Rectal smooth muscle tissue (tissue), 1 donor: Measurements from ENCODE around the gene CADPS.

Experiments
- H3K27ac ChIP-seq: one replicate; pipeline ENCODE4 v1.7.0; 2013; ENCODE audit warnings: low read depth, low read length, inconsistent platforms
- H3K27me3 ChIP-seq: one replicate; pipeline ENCODE4 v1.7.0; 2013; ENCODE audit warnings: low read length; ENCODE audit not compliant: control insufficient read depth, insufficient read depth
- H3K36me3 ChIP-seq: one replicate; pipeline ENCODE4 v1.7.0; 2013; ENCODE audit warnings: low read length; ENCODE audit not compliant: control insufficient read depth, insufficient read depth
- H3K4me1 ChIP-seq: one replicate; pipeline ENCODE4 v1.7.0; 2013; ENCODE audit warnings: low read length; ENCODE audit not compliant: control insufficient read depth, insufficient read depth
- H3K4me3 ChIP-seq: one replicate; pipeline ENCODE4 v1.7.0; 2013; ENCODE audit warnings: low read length
- H3K9ac ChIP-seq: one replicate; pipeline ENCODE4 v1.7.0; 2013; ENCODE audit warnings: low read length

The CADPS gene

GRCh38 chr3:62863648-62864047, 11.6 kb downstream of the CADPS start:
- H3K27me3 ChIP-seq = no peaks in the 10 kb centered on the region
- H3K36me3 ChIP-seq = no peaks in the 10 kb centered on the region

DNA sequence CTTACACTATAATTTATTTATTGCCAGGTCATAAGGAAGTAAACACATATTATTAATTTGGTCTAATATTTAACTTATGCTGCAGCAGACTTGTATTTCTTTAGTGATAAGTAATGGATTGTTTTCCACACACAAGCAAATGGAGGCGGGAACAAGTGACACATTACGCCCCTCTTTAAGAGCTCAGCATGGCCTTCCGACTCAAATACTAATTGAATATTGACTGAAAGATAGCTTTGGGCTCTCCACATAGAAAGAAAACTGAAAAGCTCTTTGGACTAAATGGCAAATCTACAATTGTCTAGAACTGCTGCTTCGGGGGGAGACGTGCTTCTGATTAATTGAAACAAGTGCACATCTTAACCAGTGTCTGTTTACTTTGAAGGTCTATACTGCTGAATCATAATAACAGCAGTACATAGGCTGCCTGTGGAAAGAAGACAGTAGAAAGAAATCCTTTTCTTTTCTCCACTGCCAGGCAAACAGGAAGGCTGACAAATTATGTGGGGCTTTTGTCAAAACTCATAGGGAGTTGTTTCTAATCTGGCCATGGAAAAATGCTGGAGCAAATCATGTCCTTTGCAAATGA, 15.9 kb downstream of the CADPS start:
- Histone ChIP-seq H3K4me3 (no peak overlapping the region), H3K27ac (no peak overlapping the region), H3K27me3 (no peaks in the 10 kb centered on the region), H3K36me3 (no peaks in the 10 kb centered on the region), H3K9ac (no peak overlapping the region), H3K4me1 (no peaks in the 10 kb centered on the region)

More at GRCh38 chr3:62863648-62864047, 11.6 kb downstream of the CADPS start:
- H3K4me3 ChIP-seq = no peak overlapping the region
- no peak overlapping the region for H3K27ac ChIP-seq
- no peak overlapping the region for H3K9ac ChIP-seq
- H3K4me1 ChIP-seq = no peaks in the 10 kb centered on the region

DNA sequence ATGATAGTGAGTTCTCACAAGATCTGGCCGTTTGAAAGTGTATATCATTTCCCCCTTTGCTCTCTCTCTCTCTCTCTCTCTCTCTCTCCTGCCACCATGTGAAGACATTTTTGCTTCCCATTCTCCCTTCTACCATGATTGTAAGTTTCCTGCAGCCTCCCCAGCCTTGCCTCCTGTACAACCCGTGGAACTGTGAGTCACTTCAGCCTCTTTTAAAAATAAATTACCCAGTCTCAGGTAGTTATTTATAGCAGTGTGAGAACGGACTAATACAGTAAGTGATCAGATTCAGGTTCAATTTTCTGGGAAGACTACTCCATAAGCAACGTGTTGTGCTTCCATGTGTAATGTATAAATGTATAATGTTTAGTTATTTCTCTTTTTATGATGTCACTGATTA, 29.2 kb downstream of the CADPS start:
- no peaks in the 10 kb centered on the region for H3K27me3 ChIP-seq
- no peaks in the 10 kb centered on the region for H3K36me3 ChIP-seq
- no peaks in the 10 kb centered on the region for H3K4me1 ChIP-seq
- H3K4me3 ChIP-seq = no peak overlapping the region
- no peak overlapping the region for H3K9ac ChIP-seq
- H3K27ac ChIP-seq = no peak overlapping the region

DNA sequence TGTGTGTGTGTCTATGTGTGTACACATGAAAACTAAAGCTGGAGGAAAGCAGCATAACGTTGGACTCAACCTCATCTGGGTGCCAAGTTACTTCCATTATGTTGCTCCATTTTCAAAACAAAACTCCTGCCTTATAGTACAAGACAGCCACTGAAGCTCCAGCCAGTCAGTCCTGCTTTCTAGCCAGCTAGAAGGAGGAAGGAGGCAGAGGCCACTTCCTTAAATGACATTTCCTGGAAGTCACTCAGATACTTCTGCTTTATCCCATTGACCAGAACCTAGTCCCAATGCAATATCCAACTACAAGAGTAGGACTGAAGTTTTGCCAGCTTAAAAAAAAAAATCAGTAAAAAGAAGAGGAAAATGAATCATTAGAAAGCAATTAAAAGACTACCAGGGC, 31.7 kb downstream of the CADPS start:
- H3K36me3 ChIP-seq = no peaks in the 10 kb centered on the region
- no peaks in the 10 kb centered on the region for H3K27me3 ChIP-seq
- no peak overlapping the region for H3K4me3 ChIP-seq
- no peaks in the 10 kb centered on the region for H3K4me1 ChIP-seq
- H3K9ac ChIP-seq = no peak overlapping the region
- no peak overlapping the region for H3K27ac ChIP-seq

- no peak overlapping the region for H3K4me3 ChIP-seq
- no peaks in the 10 kb centered on the region for H3K4me1 ChIP-seq
- no peaks in the 10 kb centered on the region for H3K36me3 ChIP-seq
- no peak overlapping the region for H3K9ac ChIP-seq
- H3K27ac ChIP-seq = no peak overlapping the region
- no peaks in the 10 kb centered on the region for H3K27me3 ChIP-seq
Measured at GRCh38 chr3:62839748-62840147, 35.5 kb downstream of the CADPS start.

GRCh38 chr3:62837145-62837787, 38.0 kb downstream of the CADPS start:
- no peak overlapping the region for H3K9ac ChIP-seq
- no peaks in the 10 kb centered on the region for H3K4me1 ChIP-seq
- no peaks in the 10 kb centered on the region for H3K36me3 ChIP-seq
- H3K27me3 ChIP-seq = no peaks in the 10 kb centered on the region
- H3K27ac ChIP-seq = no peak overlapping the region
- no peak overlapping the region for H3K4me3 ChIP-seq

DNA sequence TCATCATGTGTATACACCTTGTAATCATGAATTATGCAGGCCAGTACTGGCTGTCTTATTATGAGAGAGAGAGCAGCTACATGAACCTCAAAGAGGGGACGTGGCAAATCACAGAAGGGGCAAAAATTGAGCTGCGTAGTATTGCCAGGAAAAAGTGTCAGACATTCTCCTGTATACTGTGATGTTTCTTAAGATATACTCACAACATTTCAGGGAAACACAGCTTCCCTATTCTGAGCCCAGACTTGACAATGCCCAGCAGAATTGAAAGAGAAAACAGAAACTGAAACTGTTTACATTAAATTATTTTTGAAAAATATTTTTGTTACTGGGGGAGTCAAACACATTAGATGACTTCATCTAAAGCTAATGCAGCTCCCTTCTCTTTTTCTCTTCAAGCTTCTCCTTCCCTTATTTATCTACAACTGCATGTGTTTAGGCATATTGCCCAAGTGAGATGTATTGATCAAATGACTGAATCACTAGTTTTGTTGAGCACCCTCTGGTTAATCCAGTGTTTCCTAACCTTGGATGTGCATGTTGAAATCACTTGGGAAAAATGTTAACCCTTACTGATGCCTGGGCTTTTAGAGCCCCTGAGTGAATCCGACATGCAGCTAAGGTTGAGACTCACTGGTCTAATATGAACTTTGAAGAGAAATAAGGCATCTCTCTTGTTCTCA, 39.5 kb downstream of the CADPS start:
- Histone ChIP-seq H3K4me3 (no peak overlapping the region), H3K9ac (no peak overlapping the region), H3K27me3 (no peaks in the 10 kb centered on the region), H3K4me1 (no peaks in the 10 kb centered on the region), H3K36me3 (no peaks in the 10 kb centered on the region), H3K27ac (no peak overlapping the region)

- Histone ChIP-seq H3K36me3 (no peaks in the 10 kb centered on the region), H3K4me3 (no peak overlapping the region), H3K9ac (no peak overlapping the region), H3K27me3 (no peaks in the 10 kb centered on the region), H3K27ac (no peak overlapping the region), H3K4me1 (no peaks in the 10 kb centered on the region)
Measured at GRCh38 chr3:62833538-62833937, 41.7 kb downstream of the CADPS start.

DNA sequence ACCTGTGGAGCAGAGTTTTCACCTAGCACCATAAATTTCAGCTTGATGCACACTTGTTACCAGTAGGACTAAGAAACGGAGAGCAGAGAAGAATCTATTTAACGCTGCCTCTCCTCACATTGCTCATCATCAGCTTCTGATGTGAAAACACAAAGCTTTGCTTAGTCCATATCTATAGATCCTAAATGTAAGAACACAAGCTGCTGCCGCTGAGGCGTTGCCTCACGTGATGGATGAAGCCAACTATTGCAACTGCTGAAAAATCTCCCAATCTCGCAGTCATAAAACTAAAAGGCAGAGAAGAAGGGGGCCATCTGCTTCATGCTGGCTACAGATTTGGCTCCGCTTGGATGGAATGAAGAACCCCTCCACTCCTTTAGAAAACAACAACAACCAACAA, 42.7 kb downstream of the CADPS start:
- H3K27ac ChIP-seq = no peak overlapping the region
- no peaks in the 10 kb centered on the region for H3K36me3 ChIP-seq

DNA sequence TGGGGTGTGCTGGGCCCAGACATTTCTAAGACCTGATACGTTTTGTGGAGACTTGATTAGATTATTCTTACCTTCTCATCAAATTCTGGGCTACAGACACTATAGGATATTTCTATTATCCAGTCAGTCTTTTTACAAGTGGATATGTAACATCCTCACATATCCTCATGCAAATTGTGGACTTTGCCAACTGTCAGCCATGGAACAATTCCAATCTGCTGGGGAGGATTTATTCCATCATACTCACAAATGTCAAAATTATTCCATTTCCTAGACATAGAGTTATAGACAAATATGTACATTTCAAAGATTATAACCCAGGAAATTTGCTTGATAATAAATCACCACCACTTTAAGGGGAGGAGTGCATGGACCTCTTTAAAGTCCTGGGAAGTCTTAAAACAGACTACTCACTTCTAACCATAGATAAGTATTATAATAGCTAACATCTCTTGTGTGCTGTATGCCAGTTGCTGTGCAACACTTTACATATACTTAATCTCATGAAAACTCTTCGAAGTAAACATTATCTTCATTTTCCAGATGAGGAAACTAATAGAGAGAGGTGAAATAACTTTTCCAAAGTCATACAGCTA, 44.4 kb downstream of the CADPS start:
- no peaks in the 10 kb centered on the region for H3K36me3 ChIP-seq
- no peaks in the 10 kb centered on the region for H3K27me3 ChIP-seq
- H3K27ac ChIP-seq = no peak overlapping the region
- H3K9ac ChIP-seq = no peak overlapping the region
- no peak overlapping the region for H3K4me3 ChIP-seq
- H3K4me1 ChIP-seq = no peaks in the 10 kb centered on the region

More for the DNA sequence above, 42.7 kb downstream of the CADPS start:
- no peaks in the 10 kb centered on the region for H3K4me1 ChIP-seq
- no peak overlapping the region for H3K9ac ChIP-seq
- no peak overlapping the region for H3K4me3 ChIP-seq
- no peaks in the 10 kb centered on the region for H3K27me3 ChIP-seq

- H3K4me3 ChIP-seq = no peak overlapping the region
- no peak overlapping the region for H3K9ac ChIP-seq
- no peaks in the 10 kb centered on the region for H3K4me1 ChIP-seq
- no peaks in the 10 kb centered on the region for H3K36me3 ChIP-seq
- H3K27ac ChIP-seq = no peak overlapping the region
- H3K27me3 ChIP-seq = no peaks in the 10 kb centered on the region
Measured at GRCh38 chr3:62827550-62827949, 47.7 kb downstream of the CADPS start.

- no peaks in the 10 kb centered on the region for H3K4me1 ChIP-seq
Measured at GRCh38 chr3:62824965-62825592, 50.1 kb downstream of the CADPS start.

More at GRCh38 chr3:62824965-62825592, 50.1 kb downstream of the CADPS start:
- Histone ChIP-seq H3K27ac (no peak overlapping the region), H3K4me3 (no peak overlapping the region), H3K9ac (no peak overlapping the region), H3K27me3 (no peaks in the 10 kb centered on the region), H3K36me3 (no peaks in the 10 kb centered on the region)
